Erythroblast (primary cell): Measurements from ENCODE around the gene SP3.

Experiments
- GATA1 ChIP-seq: IDR thresholded peaks from 2 replicates; pipeline ENCODE4 v1.6.1; 2011; ENCODE audit warnings: low read depth, mild to moderate bottlenecking, control low read depth, low read length, moderate library complexity
- POLR2A ChIP-seq: IDR thresholded peaks from 2 replicates; pipeline ENCODE4 v1.6.1; 2011; ENCODE audit warnings: mild to moderate bottlenecking, low read length

DNA sequence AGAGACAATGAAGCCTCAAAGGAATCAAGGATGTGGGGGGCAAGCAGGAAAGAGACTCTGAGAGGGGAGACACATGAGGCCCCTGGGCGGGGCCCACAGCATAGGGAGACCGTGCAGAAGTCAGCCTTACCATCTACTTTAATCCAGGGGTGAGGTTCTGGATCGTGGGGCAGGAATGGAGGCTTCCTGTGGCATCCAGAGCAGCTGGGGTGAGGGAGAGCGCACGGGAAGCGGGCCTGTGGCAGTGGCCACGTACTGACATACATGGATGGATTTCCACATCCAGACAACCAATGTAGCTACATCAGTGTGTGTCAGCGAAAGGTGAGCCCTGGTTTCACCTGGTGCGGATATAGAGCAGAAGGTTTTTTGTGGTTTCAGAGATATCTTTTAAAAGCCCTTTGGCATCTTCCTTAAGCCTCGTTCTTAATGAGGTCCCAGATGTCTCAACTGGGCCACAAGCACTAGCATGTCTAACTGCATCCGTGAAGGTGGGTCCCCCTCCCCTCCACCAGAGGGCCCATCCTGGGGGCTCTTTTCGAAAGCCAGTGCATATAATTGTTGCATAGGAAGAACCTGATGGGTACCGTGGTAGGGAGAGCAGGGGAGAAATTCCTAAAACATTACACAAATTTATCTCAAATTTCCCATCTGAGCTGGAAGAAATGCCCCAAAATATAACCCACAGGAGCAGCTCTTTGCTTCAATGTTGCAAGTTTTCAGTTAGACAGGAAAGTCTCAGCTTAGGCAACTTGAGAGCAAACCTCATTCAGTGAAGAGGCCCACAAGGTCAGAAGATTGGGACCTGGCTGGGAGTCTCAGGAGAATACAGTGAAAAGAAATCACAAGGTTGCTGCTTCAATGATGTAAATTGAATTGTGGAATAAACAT, 90.9 kb downstream of the SP3 start:
- TF ChIP-seq POLR2A: no peak
- TF ChIP-seq GATA1: no peak
